Astrocyte (in vitro differentiated cells and primary cell): ENCODE data around the gene KCNK5. TPM values are rescaled to one million over a fixed set of nuclear protein-coding genes. Genes with fewer than 3 reads are reported as not detected.

Experiments used
- DNase-seq: peaks from one replicate; pipeline ENCODE4 v3.0.0-alpha.2; 2010; ENCODE audit warnings: low read depth
- FAIRE-seq: peaks from 2 replicates; lab custom pipeline; 2011; peaks lifted over from hg19 to GRCh38; lab: Jason Lieb, UNC
- H2AFZ ChIP-seq: 2 replicates; pipeline ENCODE4 v1.6.0; 2012; ENCODE audit warnings: low read depth, low read length, inconsistent platforms
- H3K27ac ChIP-seq: 2 replicates; pipeline ENCODE4 v1.5.1; 2011; ENCODE audit warnings: low read depth, low read length, inconsistent platforms
- H3K27me3 ChIP-seq: 2 replicates; pipeline ENCODE4 v1.6.0; 2011; ENCODE audit warnings: low read length, inconsistent platforms; ENCODE audit not compliant: insufficient read depth
- H3K36me3 ChIP-seq: 2 replicates; pipeline ENCODE4 v1.5.1; 2011; ENCODE audit warnings: low read length, inconsistent platforms; ENCODE audit not compliant: insufficient read depth
- H3K4me1 ChIP-seq: 2 replicates; pipeline ENCODE4 v1.5.1; 2011; ENCODE audit warnings: low read length, inconsistent platforms; ENCODE audit not compliant: insufficient read depth
- H3K4me2 ChIP-seq: 2 replicates; pipeline ENCODE4 v1.6.0; 2012; ENCODE audit warnings: low read length, inconsistent platforms
- H3K4me3 ChIP-seq: 2 replicates; pipeline ENCODE4 v1.5.1; 2011; ENCODE audit warnings: low read depth, mild to moderate bottlenecking, low read length, inconsistent platforms; ENCODE audit not compliant: insufficient read depth
- H3K79me2 ChIP-seq: 2 replicates; pipeline ENCODE4 v1.6.0; 2012; ENCODE audit warnings: mild to moderate bottlenecking, low read length, inconsistent platforms; ENCODE audit not compliant: insufficient read depth
- H3K9ac ChIP-seq: 2 replicates; pipeline ENCODE4 v1.6.0; 2012; ENCODE audit warnings: mild to moderate bottlenecking, low read length, inconsistent platforms
- H3K9me3 ChIP-seq: 2 replicates; pipeline ENCODE4 v1.5.1; 2012; ENCODE audit warnings: low read depth, mild to moderate bottlenecking, low read length, inconsistent platforms; ENCODE audit not compliant: insufficient read depth
- H4K20me1 ChIP-seq: 2 replicates; pipeline ENCODE4 v1.6.0; 2012; ENCODE audit warnings: low read length, inconsistent platforms; ENCODE audit not compliant: insufficient read depth
- H3K27ac Mint-ChIP-seq: one replicate; pipeline ENCODE4 v1.8.0; 2021; ENCODE audit warnings: mild to moderate bottlenecking, mixed read lengths; ENCODE audit not compliant: unreplicated experiment
- H3K27me3 Mint-ChIP-seq: one replicate; pipeline ENCODE4 v1.8.0; 2021; ENCODE audit warnings: low read depth, mixed read lengths; ENCODE audit not compliant: unreplicated experiment
- H3K36me3 Mint-ChIP-seq: one replicate; pipeline ENCODE4 v1.8.0; 2021; ENCODE audit warnings: low read depth, mixed read lengths; ENCODE audit not compliant: unreplicated experiment
- H3K4me1 Mint-ChIP-seq: one replicate; pipeline ENCODE4 v1.8.0; 2021; ENCODE audit warnings: low read depth, mixed read lengths; ENCODE audit not compliant: unreplicated experiment
- H3K4me3 Mint-ChIP-seq: one replicate; pipeline ENCODE4 v1.8.0; 2021; ENCODE audit warnings: mild to moderate bottlenecking, moderate library complexity, mixed read lengths; ENCODE audit not compliant: unreplicated experiment
- H3K9me3 Mint-ChIP-seq: one replicate; pipeline ENCODE4 v1.8.0; 2021; ENCODE audit warnings: mild to moderate bottlenecking, mixed read lengths; ENCODE audit not compliant: unreplicated experiment
- CTCF ChIP-seq: IDR thresholded peaks from 2 replicates; pipeline ENCODE4 v1.5.1; 2011; ENCODE audit warnings: low read depth, mild to moderate bottlenecking, inconsistent platforms, low read length, moderate library complexity; ENCODE audit not compliant: insufficient read depth
- EZH2 ChIP-seq: IDR thresholded peaks from 2 replicates; pipeline ENCODE4 v1.6.1; 2012; ENCODE audit warnings: mild to moderate bottlenecking, low read length, inconsistent platforms; ENCODE audit not compliant: insufficient read depth
- total RNA-seq: library from RNA; stranded (reverse); gene quantifications from 2 replicates; pipeline ENCODE4 v1.2.1, GENCODE V29; 2021

KCNK5 gene
- total RNA-seq, 1 donor from 2014 or later, result 0.14 TPM

DNA sequence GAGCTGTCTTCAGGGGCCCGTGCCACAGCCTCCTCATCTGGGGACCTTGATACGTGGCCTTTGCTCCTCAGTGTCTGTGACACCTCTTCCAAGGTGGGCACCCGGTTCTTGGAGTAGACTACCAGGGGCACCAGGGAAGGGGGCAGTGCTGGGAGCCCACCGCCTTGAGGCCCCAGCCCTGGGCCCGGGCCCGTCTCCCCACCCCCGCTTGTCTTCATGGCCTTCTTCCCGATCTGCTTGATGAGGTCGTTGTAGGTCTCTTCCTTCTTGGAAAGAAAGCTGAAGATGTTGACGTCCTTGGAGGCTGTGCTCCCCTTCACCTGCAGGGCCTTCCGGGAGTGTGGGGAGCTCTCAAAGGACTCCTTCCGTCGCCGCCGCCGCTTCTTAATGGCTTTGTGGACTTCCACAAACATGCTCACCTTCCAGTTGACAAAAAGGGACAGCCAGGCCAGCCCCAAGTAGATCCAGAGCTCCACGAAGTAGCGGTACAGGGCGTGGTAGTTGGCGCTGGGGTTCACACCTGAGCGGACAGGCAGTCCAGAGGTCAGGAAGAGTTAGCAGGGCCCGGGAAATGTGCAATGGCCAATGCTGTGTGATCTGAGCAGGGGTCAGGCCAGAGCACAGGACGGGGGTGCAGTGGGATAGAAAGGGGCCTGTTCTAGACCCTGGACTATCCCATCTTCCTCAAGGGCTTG is 37.9 kb downstream of the KCNK5 start:
- TF ChIP-seq CTCF, result no peak
- no peak for TF ChIP-seq EZH2
- Mint-ChIP-seq H3K9me3 (no peaks in the 10 kb centered on the region), H3K4me1 (peaks cover under 1% of the 10 kb centered on the region), H3K4me3 (no peak overlapping the region), H3K27ac (no peak overlapping the region), H3K36me3 (peaks cover 3% of the 10 kb centered on the region), H3K27me3 (peaks cover 16% of the 10 kb centered on the region)
- Histone ChIP-seq H3K36me3 (no peaks in the 10 kb centered on the region), H3K4me3 (no peak overlapping the region), H3K4me2 (no peak overlapping the region), H3K27ac (no peak overlapping the region), H3K4me1 (no peaks in the 10 kb centered on the region), H3K9ac (no peak overlapping the region), H3K27me3 (no peaks in the 10 kb centered on the region), H3K9me3 (no peaks in the 10 kb centered on the region), H4K20me1 (no peaks in the 10 kb centered on the region), H2AFZ (no peak overlapping the region), H3K79me2 (no peaks in the 10 kb centered on the region)
- FAIRE-seq (no peak), DNase-seq (no peak)

GRCh38 chr6:39190545-39191235 is 38.6 kb downstream of the KCNK5 start:
- Histone ChIP-seq H3K36me3 (no peaks in the 10 kb centered on the region), H3K27me3 (no peaks in the 10 kb centered on the region), H3K27ac (no peak overlapping the region), H3K9ac (no peak overlapping the region), H3K4me3 (no peak overlapping the region), H3K9me3 (no peaks in the 10 kb centered on the region), H2AFZ (no peak overlapping the region), H4K20me1 (no peaks in the 10 kb centered on the region), H3K79me2 (no peaks in the 10 kb centered on the region), H3K4me2 (no peak overlapping the region), H3K4me1 (no peaks in the 10 kb centered on the region)
- Mint-ChIP-seq H3K27me3 (peaks cover 16% of the 10 kb centered on the region), H3K4me1 (no peaks in the 10 kb centered on the region), H3K9me3 (no peaks in the 10 kb centered on the region), H3K4me3 (no peak overlapping the region), H3K27ac (no peak overlapping the region), H3K36me3 (peaks cover 3% of the 10 kb centered on the region)
- TF ChIP-seq CTCF (no peak), EZH2 (no peak)
- DNase-seq (no peak), FAIRE-seq (no peak)
